GM18520 (cell line): Measurements from ENCODE around the gene SORT1.
"Not testable (repeated sequence)": the region's sequence is repeated elsewhere in the genome, so short reads cannot be mapped to it uniquely, and the experiment has no call there.

ENCODE experiments used
- ATAC-seq: cut with Tn5 transposase; IDR thresholded peaks from one replicate; pipeline ENCODE4 v1.9.1; 2021; ENCODE audit not compliant: unreplicated experiment

Gene SORT1

GRCh38 chr1:109301874-109302273 lies 95.8 kb downstream of the SORT1 start:
- ATAC-seq = no peak

- no peak for ATAC-seq
Measured at GRCh38 chr1:109300650-109301151, 97.0 kb downstream of the SORT1 start.

- no peak for ATAC-seq
Measured at GRCh38 chr1:109299558-109300343, 98.0 kb downstream of the SORT1 start.

- ATAC-seq = no peak
Measured at GRCh38 chr1:109298666-109299557, 98.8 kb downstream of the SORT1 start.

- ATAC-seq = no peak
Measured at GRCh38 chr1:109296782-109297181, 100.9 kb downstream of the SORT1 start.

GRCh38 chr1:109295712-109296415 lies 101.9 kb downstream of the SORT1 start:
- ATAC-seq = no peak

- ATAC-seq = no peak
Measured at GRCh38 chr1:109294481-109294880, 103.2 kb downstream of the SORT1 start.

GRCh38 chr1:109293026-109293425 lies 104.7 kb downstream of the SORT1 start:
- ATAC-seq = no peak

- no peak for ATAC-seq
Measured at GRCh38 chr1:109292364-109292763, 105.4 kb downstream of the SORT1 start.

- no peak for ATAC-seq
Measured at GRCh38 chr1:109290998-109291397, 106.7 kb downstream of the SORT1 start.

GRCh38 chr1:109290137-109290536 lies 107.6 kb downstream of the SORT1 start:
- no peak for ATAC-seq

- ATAC-seq = not testable (repeated sequence)
Measured at GRCh38 chr1:109286762-109287161, 111.0 kb downstream of the SORT1 start.

GRCh38 chr1:109283748-109284600 lies 113.7 kb downstream of the SORT1 start:
- no peak for ATAC-seq

- peak; percentile 84 for ATAC-seq
Measured at GRCh38 chr1:109282952-109283747, 114.6 kb downstream of the SORT1 start, which contains the start of gene PSRC1. Gene PSRC1 (minus strand): TSS chr1:109283145.

GRCh38 chr1:109282497-109282951 lies 115.2 kb downstream of the SORT1 start:
- ATAC-seq = no peak

- no peak for ATAC-seq
Measured at GRCh38 chr1:109281680-109282496, 115.8 kb downstream of the SORT1 start.

- no peak for ATAC-seq
Measured at GRCh38 chr1:109280862-109281261, 116.9 kb downstream of the SORT1 start.

- no peak for ATAC-seq
Measured at GRCh38 chr1:109279615-109280278, 118.0 kb downstream of the SORT1 start.
